Heart right ventricle (tissue), 16 donors: ENCODE data around the gene KCNH1. TPM values are rescaled to one million over a fixed set of nuclear protein-coding genes. Genes with fewer than 3 reads are reported as not detected.

ENCODE experiments used
- ATAC-seq, 8 donors: fragments of 200-7000 bp; cut with Tn5 transposase; one replicate each; pipeline ENCODE4 v1.9.1; 2020; ENCODE audit warnings: mild to moderate bottlenecking in 8 of 8, moderate library complexity in 8 of 8, moderate number of reproducible peaks in 1 of 8
- DNase-seq, 2 donors: peaks; one replicate each; pipeline ENCODE4 v3.0.0-alpha.2; 2020
- H3K27ac ChIP-seq, 10 donors: fragments of 200-600 bp; sonication (generic) in 2 of 10; one replicate each; pipeline versions ENCODE4 v1.5.0 to v1.8.0; 2020 to 2022; ENCODE audit warnings: mild to moderate bottlenecking in 3 of 10
- H3K27me3 ChIP-seq, 7 donors: fragments of 200-600 bp; one replicate each; pipeline ENCODE4 v1.8.0; 2021 to 2022; ENCODE audit warnings: mild to moderate bottlenecking in 2 of 7
- H3K36me3 ChIP-seq, 9 donors: fragments of 200-600 bp; sonication (generic) in 1 of 9; one replicate each; pipeline versions ENCODE4 v1.5.0 to v1.8.0; 2020 to 2022; ENCODE audit warnings: mild to moderate bottlenecking in 2 of 9
- H3K4me1 ChIP-seq, 9 donors: fragments of 200-600 bp; sonication (generic) in 1 of 9; one replicate each; pipeline versions ENCODE4 v1.5.0 to v1.8.0; 2020 to 2022; ENCODE audit warnings: mild to moderate bottlenecking in 4 of 9
- H3K4me3 ChIP-seq, 10 donors: fragments of 200-600 bp; sonication (generic) in 2 of 10; one replicate each; pipeline versions ENCODE4 v1.5.0 to v1.8.0; 2020 to 2022; ENCODE audit warnings: mild to moderate bottlenecking in 7 of 10, moderate library complexity in 2 of 10
- H3K9me3 ChIP-seq, 11 donors: fragments of 200-600 bp in 10 of 11; sonication (generic) in 2 of 11; one replicate each; pipeline versions ENCODE4 v1.5.0 to v1.8.0; 2013 to 2022; ENCODE audit warnings: mild to moderate bottlenecking in 2 of 11, control low read depth in 1 of 11, moderate library complexity in 1 of 11
- CTCF ChIP-seq, 9 donors: fragments of 200-600 bp; sonication (generic) in 2 of 9; IDR thresholded peaks; one replicate each; pipeline versions ENCODE4 v1.5.0 to v1.8.0; 2021 to 2022; ENCODE audit warnings: antibody characterized with exemption in 9 of 9, mild to moderate bottlenecking in 5 of 9, moderate library complexity in 1 of 9
- WGBS, 2 donors: extraction: QIAGEN DNeasy Blood & Tissue Kit; methylation state at CpG; one replicate each; pipeline ENCODE4 v1.1.7; 2013; ENCODE audit warnings: inconsistent platforms in 1 of 2; 5-methylcytosine and 5-hydroxymethylcytosine counted together
- intact Hi-C, 10 donors: fragments of 100-400 bp; cut with DNase I; formaldehyde crosslinking; loops; one replicate each; pipeline versions ENCODE4 v1.11.1 to v1.14.2; 2022
- polyA plus RNA-seq, 2 donors: library from polyadenylated mRNA; stranded (reverse); fragments of 200-250 nt; gene quantifications; one replicate each; pipeline ENCODE4 v1.2.3, GENCODE V29; 2013
- total RNA-seq, 10 donors: library from RNA; stranded (reverse); fragmentation: NEBNext Ultra II Directional in 3 of 10; extraction: Animal tissue kit (Norgen Biotek cat#: 25700) in 3 of 10; gene quantifications; one replicate each; pipeline versions ENCODE4 v1.2.1 to v1.2.4, GENCODE V29; 2021 to 2023
- donor health status: Arrhythmogenic right ventricular cardiomyopathy.
- donor health status: ischemic (EF 13 %, LVEDD 7.1; RV severe dilation, severe dysfunction).
- donor health status: healthy with polysubstance abuse.
- donor health status: DM: no; HTN: yes; CAD: no.
- donor health status: DM: no; HTN: no; CAD: no.
- donor health status: ischemic (EF 25% LVEDD 6.9; RV normal size, moderate dysfunction).
- donor health status: ischemic (EF 25% LVEDD 5.7; RV mildly dilated, moderate dysfunction).
- donor health status: healthy.
- donor health status: DM: yes; HTN: yes; CAD: no.
- donor health status: Ischemic cardiomyopathy.
- donor health status: ischemic (EF 35%, LVEDD 5.7; RV mildly dilated, moderate dysfunction).
- donor health status: nonischemic (EF 11% LVEDD 7.7; RV severe dilation, severe dysfunction).
- donor health status: DM: yes; HTN: yes; CAD: no.
- donor health status: PGD.
- donor health status: ischemic (EF 29% LVEDD 5.4; RV normal size, mild dysfunction).
- donor health status: nonischemic (EF 23%, LVEDD 6.1; RV moderate dilation, normal function).

Gene KCNH1
- total and polyA plus RNA-seq, 12 donors = 0.09 TPM; not detected in 11

- 93 to 94% methylated on average over 2 of the region's 2 CpGs for WGBS, 2 donors
- Histone ChIP-seq H3K9me3 (no peaks in the 10 kb centered on the region), H3K27ac (no peak overlapping the region), H3K27me3 (peaks cover 0 to 8% (median 7%) of the 10 kb centered on the region in 7 donors), H3K36me3 (no peaks in the 10 kb centered on the region), H3K4me3 (no peak overlapping the region), H3K4me1 (no peaks in the 10 kb centered on the region)
- TF ChIP-seq CTCF (IDR thresholded peaks at IDR 0.05) = no peak
- no peak for DNase-seq
- ATAC-seq = no peak
- intact Hi-C loops = no loop called here
Measured at GRCh38 chr1:210731597-210731996, 402.4 kb downstream of the KCNH1 start.

DNA sequence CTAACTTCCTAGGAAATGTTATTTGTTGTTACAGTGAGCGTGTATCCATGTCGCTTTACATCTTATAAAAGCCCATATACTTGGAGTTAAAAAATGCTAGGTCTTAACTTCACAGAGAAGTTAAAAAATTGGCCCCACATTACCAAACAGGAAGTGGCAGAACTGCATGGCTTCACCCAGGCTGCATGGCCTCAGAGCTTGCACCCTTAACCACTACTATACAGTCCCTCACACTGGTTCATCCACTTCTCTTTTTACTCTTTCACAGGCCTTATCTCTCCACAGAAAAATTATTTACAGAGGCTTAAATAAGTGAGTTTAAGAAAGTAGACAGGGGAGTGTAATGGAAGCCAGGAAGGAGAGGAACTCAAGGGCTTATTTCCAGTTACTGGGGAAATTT lies 402.8 kb downstream of the KCNH1 start:
- ATAC-seq = no peak
- no peak for TF ChIP-seq CTCF (IDR thresholded peaks at IDR 0.05)
- DNase-seq = no peak
- H3K9me3 ChIP-seq = no peaks in the 10 kb centered on the region
- peaks cover 0 to 11% (median 7%) of the 10 kb centered on the region in 7 donors for H3K27me3 ChIP-seq
- H3K4me1 ChIP-seq = no peaks in the 10 kb centered on the region
- intact Hi-C loops = no loop called here
- H3K27ac ChIP-seq = no peak overlapping the region
- H3K36me3 ChIP-seq = no peaks in the 10 kb centered on the region
- 93 to 94% methylated on average over 2 of the region's 2 CpGs for WGBS, 2 donors
- H3K4me3 ChIP-seq = no peak overlapping the region

DNA sequence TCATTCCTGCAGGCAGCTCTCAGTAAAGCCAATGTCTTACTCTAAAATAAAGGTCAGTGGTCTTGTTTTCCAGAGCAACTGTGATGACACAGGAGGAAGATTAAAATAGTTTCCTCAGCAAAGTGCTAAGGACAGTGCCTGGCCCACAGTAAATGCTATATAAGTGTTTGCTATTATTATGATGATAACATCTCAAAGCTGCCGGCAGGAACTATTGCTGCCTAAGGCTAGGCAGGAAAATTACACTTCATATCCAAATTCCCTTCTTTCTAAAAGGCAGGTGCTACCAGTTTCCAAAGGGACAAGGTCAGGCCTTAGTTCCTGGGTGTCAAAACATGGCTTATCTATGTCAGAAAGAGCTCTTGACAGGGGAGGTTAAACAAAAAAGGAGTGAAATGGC lies 403.9 kb downstream of the KCNH1 start:
- DNase-seq (no peak), ATAC-seq (no peak)
- no peaks in the 10 kb centered on the region for H3K9me3 ChIP-seq
- H3K27me3 ChIP-seq = peaks cover 0 to 17% (median 7%) of the 10 kb centered on the region in 7 donors
- H3K27ac ChIP-seq = no peak overlapping the region
- intact Hi-C loops = no loop called here
- no peaks in the 10 kb centered on the region for H3K4me1 ChIP-seq
- TF ChIP-seq CTCF (IDR thresholded peaks at IDR 0.05) = no peak
- no peaks in the 10 kb centered on the region for H3K36me3 ChIP-seq
- WGBS, 2 donors = 32 to 41% methylated on average over 1 of the region's 1 CpG
- H3K4me3 ChIP-seq = no peak overlapping the region

DNA sequence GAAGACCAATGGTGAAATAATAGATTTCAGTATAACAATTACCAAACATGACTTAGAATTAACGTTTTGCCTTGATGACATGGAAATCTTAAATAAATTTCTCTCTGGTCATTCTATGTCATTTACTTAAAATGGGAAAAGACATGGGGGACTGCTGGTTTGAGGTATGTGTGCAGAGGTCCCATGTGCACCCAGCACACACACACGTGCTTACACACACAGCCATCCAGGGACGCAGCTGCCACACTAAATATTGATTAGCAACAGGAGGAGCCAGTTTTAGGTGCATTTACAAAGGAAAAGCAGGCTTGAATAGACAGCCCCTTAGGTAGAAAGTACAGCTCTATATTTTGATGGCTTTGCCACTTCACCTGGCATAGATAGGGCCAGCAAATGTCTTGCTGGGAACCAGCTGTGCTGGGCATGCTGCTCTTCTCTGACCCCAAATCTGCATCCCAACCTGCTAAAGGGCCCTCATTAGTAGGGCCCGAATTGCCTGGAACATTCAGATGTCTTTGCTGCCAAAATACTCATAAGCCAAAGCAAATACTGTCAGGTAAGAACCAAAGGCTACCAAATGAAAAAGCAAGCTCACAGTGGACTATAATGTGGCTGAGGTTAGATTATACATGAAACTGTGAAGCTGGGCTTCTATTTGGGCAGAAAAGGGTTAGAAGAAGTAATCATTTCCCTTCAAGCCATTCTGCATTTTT lies 405.4 kb downstream of the KCNH1 start:
- no peak overlapping the region for H3K4me3 ChIP-seq
- H3K27me3 ChIP-seq = peaks cover 0 to 17% (median 7%) of the 10 kb centered on the region in 7 donors
- WGBS, 2 donors = 77 to 79% methylated on average over 4 of the region's 4 CpGs
- no peaks in the 10 kb centered on the region for H3K36me3 ChIP-seq
- intact Hi-C loops = no loop called here
- no peaks in the 10 kb centered on the region for H3K9me3 ChIP-seq
- H3K4me1 ChIP-seq = no peaks in the 10 kb centered on the region
- DNase-seq (no peak), ATAC-seq (no peak)
- TF ChIP-seq CTCF (IDR thresholded peaks at IDR 0.05) = no peak
- no peak overlapping the region for H3K27ac ChIP-seq
